SK-N-SH treated with all-trans-retinoic acid at 6 μM for 48 hours (cell line): ENCODE results near the gene KIF2A.

Experiments
- ARNTL ChIP-seq: fragments of 450-650 bp; formaldehyde crosslinking; IDR thresholded peaks from 2 replicates; pipeline ENCODE4 v1.5.0; 2020; ENCODE audit warnings: low read depth, mild to moderate bottlenecking, moderate library complexity, borderline replicate concordance
- CREB5 ChIP-seq: fragments of 250-450 bp; sonication (Bioruptor Pico); IDR thresholded peaks from 2 replicates; pipeline ENCODE4 v1.5.1; 2020; ENCODE audit warnings: low read depth, mild to moderate bottlenecking, moderate library complexity
- CSRNP3 ChIP-seq: fragments of 250-450 bp; sonication (Bioruptor Pico); IDR thresholded peaks from 2 replicates; pipeline ENCODE4 v1.5.1; 2021; ENCODE audit warnings: mild to moderate bottlenecking, moderate library complexity
- ESRRG ChIP-seq: fragments of 250-450 bp; sonication (Bioruptor Pico); IDR thresholded peaks from 2 replicates; pipeline ENCODE4 v1.6.1; 2021; ENCODE audit warnings: mild to moderate bottlenecking
- ISL1 ChIP-seq: fragments of 250-450 bp; sonication (Bioruptor Pico); IDR thresholded peaks from 2 replicates; pipeline ENCODE4 v2.1.2; 2022; ENCODE audit warnings: mild to moderate bottlenecking, moderate library complexity
- ZNF565 ChIP-seq: fragments of 450-650 bp; formaldehyde crosslinking; conservative IDR thresholded peaks from 2 replicates; pipeline ENCODE4 v1.5.0; 2020; ENCODE audit warnings: low read depth, mild to moderate bottlenecking, moderate library complexity
- TF ChIP-seq, protein P1 (sequence below): fragments of 250-450 bp; sonication (Bioruptor Pico); IDR thresholded peaks from 2 replicates; pipeline ENCODE4 v1.5.0; 2020; ENCODE audit warnings: mild to moderate bottlenecking, moderate library complexity

- TF ChIP-seq CREB5 (no peak), ZNF565 (no peak), ESRRG (CRISPR knock-in tag) (no peak), ARNTL (CRISPR knock-in tag) (no peak), ISL1 (CRISPR knock-in tag) (no peak), CSRNP3 (CRISPR knock-in tag) (no peak)
- TF ChIP-seq, protein P1, sequence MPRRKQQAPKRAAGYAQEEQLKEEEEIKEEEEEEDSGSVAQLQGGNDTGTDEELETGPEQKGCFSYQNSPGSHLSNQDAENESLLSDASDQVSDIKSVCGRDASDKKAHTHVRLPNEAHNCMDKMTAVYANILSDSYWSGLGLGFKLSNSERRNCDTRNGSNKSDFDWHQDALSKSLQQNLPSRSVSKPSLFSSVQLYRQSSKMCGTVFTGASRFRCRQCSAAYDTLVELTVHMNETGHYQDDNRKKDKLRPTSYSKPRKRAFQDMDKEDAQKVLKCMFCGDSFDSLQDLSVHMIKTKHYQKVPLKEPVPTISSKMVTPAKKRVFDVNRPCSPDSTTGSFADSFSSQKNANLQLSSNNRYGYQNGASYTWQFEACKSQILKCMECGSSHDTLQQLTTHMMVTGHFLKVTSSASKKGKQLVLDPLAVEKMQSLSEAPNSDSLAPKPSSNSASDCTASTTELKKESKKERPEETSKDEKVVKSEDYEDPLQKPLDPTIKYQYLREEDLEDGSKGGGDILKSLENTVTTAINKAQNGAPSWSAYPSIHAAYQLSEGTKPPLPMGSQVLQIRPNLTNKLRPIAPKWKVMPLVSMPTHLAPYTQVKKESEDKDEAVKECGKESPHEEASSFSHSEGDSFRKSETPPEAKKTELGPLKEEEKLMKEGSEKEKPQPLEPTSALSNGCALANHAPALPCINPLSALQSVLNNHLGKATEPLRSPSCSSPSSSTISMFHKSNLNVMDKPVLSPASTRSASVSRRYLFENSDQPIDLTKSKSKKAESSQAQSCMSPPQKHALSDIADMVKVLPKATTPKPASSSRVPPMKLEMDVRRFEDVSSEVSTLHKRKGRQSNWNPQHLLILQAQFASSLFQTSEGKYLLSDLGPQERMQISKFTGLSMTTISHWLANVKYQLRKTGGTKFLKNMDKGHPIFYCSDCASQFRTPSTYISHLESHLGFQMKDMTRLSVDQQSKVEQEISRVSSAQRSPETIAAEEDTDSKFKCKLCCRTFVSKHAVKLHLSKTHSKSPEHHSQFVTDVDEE (CRISPR knock-in tag) = no peak
Observed at GRCh38 chr5:62283861-62284260, 22.1 kb upstream of the KIF2A start.
